Measurements from ENCODE around the gene ACP6.

DNA sequence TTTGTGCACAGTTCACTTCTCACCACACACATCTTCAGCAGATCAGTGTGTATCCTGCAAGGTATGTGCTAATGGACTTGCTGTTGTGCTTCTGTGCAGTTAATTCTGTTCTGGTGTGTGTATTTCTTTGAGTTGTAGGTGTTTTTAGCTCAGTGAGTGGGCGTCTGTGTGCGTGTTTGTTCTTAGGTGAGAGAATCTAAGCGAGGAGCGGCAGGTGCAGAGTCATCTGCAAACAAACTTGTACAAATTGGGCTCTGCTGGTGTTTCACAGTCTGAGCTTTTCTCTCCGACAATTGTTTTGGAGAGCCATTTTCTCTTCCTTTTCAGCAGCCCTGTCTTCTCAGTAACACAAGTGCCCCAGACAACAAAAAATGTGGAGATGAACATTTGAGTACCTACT is 43.6 kb downstream of the ACP6 start:
- TF ChIP-seq POLR2A (IDR thresholded peaks at IDR 0.05; ENCODE audit: extremely low read depth, insufficient read length): no peak
- TF ChIP-seq, protein P1, sequence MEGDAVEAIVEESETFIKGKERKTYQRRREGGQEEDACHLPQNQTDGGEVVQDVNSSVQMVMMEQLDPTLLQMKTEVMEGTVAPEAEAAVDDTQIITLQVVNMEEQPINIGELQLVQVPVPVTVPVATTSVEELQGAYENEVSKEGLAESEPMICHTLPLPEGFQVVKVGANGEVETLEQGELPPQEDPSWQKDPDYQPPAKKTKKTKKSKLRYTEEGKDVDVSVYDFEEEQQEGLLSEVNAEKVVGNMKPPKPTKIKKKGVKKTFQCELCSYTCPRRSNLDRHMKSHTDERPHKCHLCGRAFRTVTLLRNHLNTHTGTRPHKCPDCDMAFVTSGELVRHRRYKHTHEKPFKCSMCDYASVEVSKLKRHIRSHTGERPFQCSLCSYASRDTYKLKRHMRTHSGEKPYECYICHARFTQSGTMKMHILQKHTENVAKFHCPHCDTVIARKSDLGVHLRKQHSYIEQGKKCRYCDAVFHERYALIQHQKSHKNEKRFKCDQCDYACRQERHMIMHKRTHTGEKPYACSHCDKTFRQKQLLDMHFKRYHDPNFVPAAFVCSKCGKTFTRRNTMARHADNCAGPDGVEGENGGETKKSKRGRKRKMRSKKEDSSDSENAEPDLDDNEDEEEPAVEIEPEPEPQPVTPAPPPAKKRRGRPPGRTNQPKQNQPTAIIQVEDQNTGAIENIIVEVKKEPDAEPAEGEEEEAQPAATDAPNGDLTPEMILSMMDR (IDR thresholded peaks at IDR 0.05; ENCODE audit: low read depth, low read length): no peak
- TF ChIP-seq, protein P2, sequence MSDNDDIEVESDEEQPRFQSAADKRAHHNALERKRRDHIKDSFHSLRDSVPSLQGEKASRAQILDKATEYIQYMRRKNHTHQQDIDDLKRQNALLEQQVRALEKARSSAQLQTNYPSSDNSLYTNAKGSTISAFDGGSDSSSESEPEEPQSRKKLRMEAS (IDR thresholded peaks at IDR 0.05; ENCODE audit: low read depth, low read length): no peak
- no peak for TF ChIP-seq MYC (IDR thresholded peaks at IDR 0.05; ENCODE audit: low read depth, low read length)
